ENCODE data around the gene KCNN4.

Gene KCNN4

GRCh38 chr19:43783636-43784035, 2.9 kb upstream of the KCNN4 start (continued):
- no peak for TF ChIP-seq ZNF426 (tag by site-specific recombination; IDR thresholded peaks at IDR 0.05)
- TF ChIP-seq ZNF610 (tag by site-specific recombination; IDR thresholded peaks at IDR 0.05; ENCODE audit: borderline replicate concordance): no peak
- TF ChIP-seq ZBTB10 (tag by site-specific recombination; IDR thresholded peaks at IDR 0.05): no peak
- TF ChIP-seq ZNF596 (tag by site-specific recombination; IDR thresholded peaks at IDR 0.05): no peak
- no peak for TF ChIP-seq SCRT1 (tag by site-specific recombination; IDR thresholded peaks at IDR 0.05; ENCODE audit: borderline replicate concordance)
- no peak for TF ChIP-seq KLF7 (tag by site-specific recombination; IDR thresholded peaks at IDR 0.05; ENCODE audit: borderline replicate concordance)
- TF ChIP-seq ZNF175 (tag by site-specific recombination; IDR thresholded peaks at IDR 0.05): no peak
- TF ChIP-seq ZNF112 (tag by site-specific recombination; IDR thresholded peaks at IDR 0.05): 0 out of 2 replicates have a peak, but pooled peaks have one; percentile 38
- no peak for TF ChIP-seq ZBTB44 (tag by site-specific recombination; IDR thresholded peaks at IDR 0.05)
- 0 out of 2 replicates have a peak, but pooled peaks have one; percentile 34 for TF ChIP-seq YY2 (tag by site-specific recombination; IDR thresholded peaks at IDR 0.05)
- no peak for TF ChIP-seq GFI1B (tag by site-specific recombination; IDR thresholded peaks at IDR 0.05)
- no peak for TF ChIP-seq GLI2 (tag by site-specific recombination; IDR thresholded peaks at IDR 0.05; ENCODE audit: borderline replicate concordance, low read depth)
- TF ChIP-seq ZSCAN30 (tag by site-specific recombination; IDR thresholded peaks at IDR 0.05): no peak
- TF ChIP-seq HOXA7 (CRISPR knock-in tag; IDR thresholded peaks at IDR 0.05; ENCODE audit: borderline replicate concordance): no peak
- TF ChIP-seq, protein P1, sequence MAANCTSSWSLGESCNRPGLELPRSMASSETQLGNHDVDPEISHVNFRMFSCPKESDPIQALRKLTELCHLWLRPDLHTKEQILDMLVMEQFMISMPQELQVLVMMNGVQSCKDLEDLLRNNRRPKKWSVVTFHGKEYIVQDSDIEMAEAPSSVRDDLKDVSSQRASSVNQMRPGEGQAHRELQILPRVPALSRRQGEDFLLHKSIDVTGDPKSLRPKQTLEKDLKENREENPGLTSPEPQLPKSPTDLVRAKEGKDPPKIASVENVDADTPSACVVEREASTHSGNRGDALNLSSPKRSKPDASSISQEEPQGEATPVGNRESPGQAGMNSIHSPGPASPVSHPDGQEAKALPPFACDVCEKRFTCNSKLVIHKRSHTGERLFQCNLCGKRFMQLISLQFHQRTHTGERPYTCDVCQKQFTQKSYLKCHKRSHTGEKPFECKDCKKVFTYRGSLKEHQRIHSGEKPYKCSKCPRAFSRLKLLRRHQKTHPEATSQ (tag by site-specific recombination; IDR thresholded peaks at IDR 0.05): no peak
- TF ChIP-seq ZNF2 (tag by site-specific recombination; IDR thresholded peaks at IDR 0.05): no peak
- no peak for TF ChIP-seq ZNF239 (tag by site-specific recombination; IDR thresholded peaks at IDR 0.05)

DNA sequence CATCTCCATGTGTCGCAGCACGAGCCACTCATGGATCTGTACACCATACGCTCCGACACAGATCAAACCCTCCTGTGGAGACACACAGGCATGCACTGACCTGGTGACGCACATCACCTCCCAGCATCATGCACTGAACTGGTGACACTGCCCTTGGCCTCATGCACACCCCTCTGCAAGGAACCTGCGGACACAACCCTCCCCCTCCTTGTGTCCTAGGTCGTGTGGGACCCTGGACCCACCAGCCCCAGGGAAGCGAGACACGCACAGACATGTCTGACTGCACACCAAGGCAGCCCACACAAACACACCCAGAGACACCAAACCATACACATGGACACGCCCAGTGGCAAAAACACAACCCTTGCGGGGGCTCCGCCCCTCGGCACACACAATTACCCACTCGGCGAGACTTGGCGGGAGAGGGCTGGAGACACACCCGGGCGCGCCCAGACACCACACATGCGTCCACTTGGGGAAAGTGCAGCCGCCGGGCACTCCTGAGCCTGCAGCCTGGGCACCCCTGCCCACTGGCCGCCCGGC, 2.0 kb upstream of the KCNN4 start:
- Histone ChIP-seq H3K27ac (ENCODE audit: extremely low read depth, low read depth, low read length) (no peak overlapping the region), H3K4me1 (ENCODE audit: control insufficient read depth, insufficient read depth, low read length) (peaks cover 1% of the 10 kb centered on the region; the same call in 1 of the 2 replicates), H3K4me3 (ENCODE audit: low read depth, low read length) (no peak overlapping the region), H3K36me3 (ENCODE audit: control insufficient read depth in 2 of 2, insufficient read depth in 1 of 2, low read length in 2 of 2) (no peaks in the 10 kb centered on the region), H3K9me3 (ENCODE audit: control insufficient read depth, insufficient read depth, low read depth, low read length) (no peaks in the 10 kb centered on the region; the same call in 1 of the 2 replicates)
- POLR2A ChIA-PET: no interaction called here
- CTCF ChIA-PET: interaction anchor here (0.7 to 15.3 kb wide), 2 partner anchors 16 to 309 kb away, joined by 6 to 213 read pairs; no protein-coding TSS in a partner anchor
- TF ChIP-seq KLF1 (tag by site-specific recombination; IDR thresholded peaks at IDR 0.05): peak; percentile 99
- TF ChIP-seq ZNF707 (tag by site-specific recombination; IDR thresholded peaks at IDR 0.05): no peak
- TF ChIP-seq GLIS2 (tag by site-specific recombination; IDR thresholded peaks at IDR 0.05): 0 out of 2 replicates have a peak, but pooled peaks have one; percentile 3
- peak; percentile 93 for TF ChIP-seq ZBTB17 (tag by site-specific recombination; IDR thresholded peaks at IDR 0.05)
- no peak for TF ChIP-seq PATZ1 (tag by site-specific recombination; IDR thresholded peaks at IDR 0.05)
- 0 out of 2 replicates have a peak, but pooled peaks have one; percentile 34 for TF ChIP-seq ZBTB48 (tag by site-specific recombination; IDR thresholded peaks at IDR 0.05)
- no peak for TF ChIP-seq BCL11B (tag by site-specific recombination; IDR thresholded peaks at IDR 0.05; ENCODE audit: low read depth)
- TF ChIP-seq ZNF174 (tag by site-specific recombination; IDR thresholded peaks at IDR 0.05): no peak
- peak; percentile 66 for TF ChIP-seq KLF17 (tag by site-specific recombination; IDR thresholded peaks at IDR 0.05)
- TF ChIP-seq GLIS1 (tag by site-specific recombination; IDR thresholded peaks at IDR 0.05): no peak
- no peak for TF ChIP-seq ZNF792 (tag by site-specific recombination; IDR thresholded peaks at IDR 0.05)
- TF ChIP-seq ZNF350 (tag by site-specific recombination; IDR thresholded peaks at IDR 0.05): no peak
- 0 out of 2 replicates have a peak, but pooled peaks have one; percentile 6 for TF ChIP-seq ZFHX2 (tag by site-specific recombination; conservative IDR thresholded peaks at IDR 0.05)
